NAMALWA (cell line): ENCODE results near the gene GSTT2B.
A peak's percentile ranks its signal among the peaks of the same experiment; 100 is the strongest.
"Not testable (repeated sequence)": the region's sequence is repeated elsewhere in the genome, so short reads cannot be mapped to it uniquely, and the experiment has no call there.

Source experiments
- DNase-seq: peaks from one replicate; pipeline ENCODE4 v3.0.0-alpha.2; 2015; ENCODE audit warnings: low spot score

The GSTT2B gene

DNA sequence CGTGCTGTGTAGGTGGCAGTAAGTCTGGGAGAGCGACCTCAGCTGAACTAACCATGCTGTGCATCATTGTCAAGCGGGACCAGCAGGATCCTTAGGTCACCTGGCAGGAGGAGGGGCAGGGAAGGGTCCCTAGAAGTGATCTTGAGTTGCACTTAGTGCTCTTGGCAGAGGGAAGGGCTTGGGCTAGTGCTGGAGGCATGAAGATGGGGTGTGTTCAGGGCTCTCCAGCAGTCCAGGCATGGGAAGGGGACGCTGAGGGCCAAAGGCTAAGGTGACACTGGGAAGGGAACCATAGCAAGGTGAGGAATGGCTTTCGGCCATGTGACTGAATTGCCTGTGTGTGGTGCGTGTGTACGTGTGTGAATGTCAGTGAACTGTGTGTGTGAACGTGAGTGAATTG lies 25.1 kb upstream of the GSTT2B start:
- not testable (repeated sequence) for DNase-seq

GRCh38 chr22:23984430-23984829 lies 23.4 kb upstream of the GSTT2B start:
- DNase-seq: peak; percentile 50

GRCh38 chr22:23980567-23980966 lies 19.6 kb upstream of the GSTT2B start:
- not testable (repeated sequence) for DNase-seq

DNA sequence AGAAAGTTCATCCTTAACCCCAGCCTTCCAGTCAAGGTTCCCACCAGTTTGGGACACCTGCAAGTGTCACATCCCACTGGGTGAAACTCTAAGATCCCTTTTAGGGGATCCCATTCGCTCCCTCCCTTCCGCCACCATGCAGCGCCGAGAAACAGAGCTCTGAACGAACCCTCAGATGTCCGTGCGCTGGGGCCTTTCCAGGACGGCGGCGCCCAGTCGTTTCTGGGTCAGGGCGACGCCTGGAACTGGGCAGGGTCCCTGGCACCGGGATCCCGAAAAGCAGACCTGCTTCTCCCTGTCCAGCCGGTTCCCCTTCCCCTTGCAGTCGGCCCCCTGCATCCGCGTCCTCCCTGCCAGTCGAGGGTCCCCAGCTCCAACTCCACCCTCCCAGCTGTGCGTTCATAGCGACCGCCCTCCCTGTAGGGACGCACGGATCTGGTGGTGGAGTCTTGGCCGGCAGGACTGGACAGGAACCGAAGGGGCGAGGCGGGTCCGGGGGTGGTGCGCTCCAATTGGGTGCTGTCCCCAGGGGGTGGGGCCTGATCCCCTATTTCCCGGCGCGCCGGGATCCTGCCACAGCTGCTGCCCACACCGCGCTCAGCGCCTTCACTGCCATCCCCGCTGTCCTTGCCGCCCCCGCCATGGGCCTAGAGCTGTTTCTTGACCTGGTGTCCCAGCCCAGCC lies 18.7 kb upstream of the GSTT2B start, which contains the start of gene GSTT2:
Gene GSTT2 (plus strand): TSS at position 578 of the 684 bp plus-strand sequence.
- not testable (repeated sequence) for DNase-seq

DNA sequence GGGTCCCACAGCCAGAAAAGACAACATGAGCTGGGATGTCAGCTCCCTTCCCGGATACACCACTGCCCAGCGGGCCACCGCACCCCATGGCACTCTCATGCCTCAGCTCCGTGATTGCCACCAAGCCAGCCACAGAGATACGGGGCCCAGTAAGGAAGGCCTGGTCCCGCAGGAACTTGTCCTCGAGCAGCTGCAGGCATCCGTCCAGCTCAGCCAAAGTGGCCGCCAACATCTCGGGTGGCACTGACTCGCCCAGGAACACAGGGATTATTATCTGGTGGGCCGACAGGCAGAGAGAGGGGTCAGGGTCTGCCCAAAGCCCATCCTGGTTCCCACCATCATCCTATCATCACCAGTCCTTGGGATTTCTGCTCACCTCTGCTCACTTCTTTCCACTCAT lies 16.3 kb upstream of the GSTT2B start:
- not testable (repeated sequence) for DNase-seq

DNA sequence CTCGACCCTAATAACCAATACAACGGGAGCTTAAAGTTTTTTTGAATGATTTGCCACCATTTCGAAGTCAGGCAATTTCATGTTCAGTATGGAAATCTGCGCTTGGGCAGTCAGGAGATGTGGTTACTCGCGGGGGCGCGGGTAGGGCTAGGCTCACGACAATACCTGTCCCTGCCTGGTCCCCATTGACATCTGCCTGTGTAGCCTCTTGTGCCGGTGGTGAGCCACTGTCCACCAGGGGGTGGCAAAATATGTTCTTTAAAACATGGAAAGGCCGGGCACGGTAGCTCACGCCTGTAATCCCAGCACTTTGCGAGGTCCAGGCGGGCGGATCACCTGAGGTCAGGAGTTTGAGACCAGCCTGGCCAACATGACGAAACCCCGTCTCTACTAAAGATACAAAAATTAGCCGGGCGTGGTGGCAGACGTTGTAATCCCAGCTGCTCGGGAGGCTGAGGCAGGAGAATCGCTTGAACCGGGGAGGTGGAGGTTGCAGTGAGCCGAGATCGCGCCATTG lies 13.9 kb upstream of the GSTT2B start:
- DNase-seq: not testable (repeated sequence)

DNA sequence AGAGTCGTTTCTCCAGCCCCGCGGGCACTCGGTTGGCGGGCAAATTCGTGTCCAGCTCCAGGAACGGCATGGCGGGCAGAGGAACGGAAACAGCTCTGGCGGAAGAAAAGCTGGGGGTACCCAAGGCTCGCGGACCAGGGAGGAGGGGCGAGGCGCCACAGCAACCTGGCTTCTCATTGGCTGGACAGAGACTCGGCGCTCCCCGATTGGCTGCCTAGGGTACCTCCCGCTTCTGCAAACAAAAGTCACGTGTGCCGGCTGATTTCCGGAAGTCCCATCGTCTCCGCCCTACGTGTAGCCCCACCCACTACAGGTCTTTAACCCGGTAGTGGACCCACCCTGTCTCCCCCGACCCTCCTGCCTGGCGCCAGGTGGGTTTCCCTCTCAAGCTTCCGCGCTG lies 13.3 kb upstream of the GSTT2B start, which contains the start of gene DDT:
Gene DDT (minus strand): TSS at position 97 of the 400 bp plus-strand sequence. CDS start 27 bp downstream, at position 70.
- DNase-seq: not testable (repeated sequence)

GRCh38 chr22:23971927-23972326 lies 10.9 kb upstream of the GSTT2B start:
- not testable (repeated sequence) for DNase-seq

DNA sequence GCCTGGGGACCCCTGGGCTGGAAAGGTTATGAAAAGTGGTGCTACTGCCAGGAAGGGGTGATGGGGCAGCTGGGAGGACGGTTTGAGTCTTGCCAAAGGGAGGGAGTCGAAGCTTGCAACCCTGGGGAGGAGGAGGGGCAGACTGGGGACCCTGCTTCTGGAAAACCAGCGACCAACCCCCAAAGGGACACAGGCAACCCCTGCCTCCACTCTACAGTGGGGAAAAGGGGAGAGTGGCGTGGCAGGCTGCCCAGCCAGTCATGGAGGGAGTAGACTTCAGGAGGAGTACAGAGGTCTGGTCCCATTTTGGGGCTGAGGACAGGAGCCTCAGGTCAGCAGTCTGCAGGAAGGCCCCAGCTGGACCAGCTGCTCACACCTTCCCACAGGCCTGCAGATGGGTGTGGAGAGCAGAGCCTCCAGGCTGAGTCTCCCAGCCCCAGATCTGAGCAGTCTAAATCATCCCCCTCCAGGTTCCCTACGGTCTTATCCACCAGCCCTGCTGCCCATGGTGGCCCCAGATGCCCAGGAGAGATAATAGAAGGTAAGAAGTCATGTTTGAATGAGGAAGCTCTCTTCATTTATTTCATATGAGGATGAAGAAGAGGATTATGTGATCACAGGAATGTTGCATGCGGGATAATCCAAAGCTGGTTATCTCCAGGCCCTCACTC lies 10.0 kb upstream of the GSTT2B start:
- DNase-seq: no peak

GRCh38 chr22:23970201-23970641 lies 9.2 kb upstream of the GSTT2B start:
- DNase-seq: peak; percentile 10

GRCh38 chr22:23969071-23969470 lies 8.1 kb upstream of the GSTT2B start:
- DNase-seq: no peak

DNA sequence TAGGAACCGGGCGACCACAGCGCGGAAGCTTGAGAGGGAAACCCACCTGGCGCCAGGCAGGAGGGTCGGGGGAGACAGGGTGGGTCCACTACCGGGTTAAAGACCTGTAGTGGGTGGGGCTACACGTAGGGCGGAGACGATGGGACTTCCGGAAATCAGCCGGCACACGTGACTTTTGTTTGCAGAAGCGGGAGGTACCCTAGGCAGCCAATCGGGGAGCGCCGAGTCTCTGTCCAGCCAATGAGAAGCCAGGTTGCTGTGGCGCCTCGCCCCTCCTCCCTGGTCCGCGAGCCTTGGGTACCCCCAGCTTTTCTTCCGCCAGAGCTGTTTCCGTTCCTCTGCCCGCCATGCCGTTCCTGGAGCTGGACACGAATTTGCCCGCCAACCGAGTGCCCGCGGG lies 5.6 kb upstream of the GSTT2B start, which contains the start of gene DDTL:
Gene DDTL (plus strand): TSS at position 321 of the 400 bp plus-strand sequence. CDS start 27 bp downstream, at position 348.
- DNase-seq: not testable (repeated sequence)

- DNase-seq: not testable (repeated sequence)
Measured at GRCh38 chr22:23966094-23966493, 5.1 kb upstream of the GSTT2B start.

- peak; percentile 90 for DNase-seq
Measured at GRCh38 chr22:23956301-23956900, 4.6 kb downstream of the GSTT2B start.

- not testable (repeated sequence) for DNase-seq
Measured at GRCh38 chr22:23955886-23956285, 5.1 kb downstream of the GSTT2B start.

GRCh38 chr22:23954991-23955305 lies 6.0 kb downstream of the GSTT2B start:
- DNase-seq: not testable (repeated sequence)

DNA sequence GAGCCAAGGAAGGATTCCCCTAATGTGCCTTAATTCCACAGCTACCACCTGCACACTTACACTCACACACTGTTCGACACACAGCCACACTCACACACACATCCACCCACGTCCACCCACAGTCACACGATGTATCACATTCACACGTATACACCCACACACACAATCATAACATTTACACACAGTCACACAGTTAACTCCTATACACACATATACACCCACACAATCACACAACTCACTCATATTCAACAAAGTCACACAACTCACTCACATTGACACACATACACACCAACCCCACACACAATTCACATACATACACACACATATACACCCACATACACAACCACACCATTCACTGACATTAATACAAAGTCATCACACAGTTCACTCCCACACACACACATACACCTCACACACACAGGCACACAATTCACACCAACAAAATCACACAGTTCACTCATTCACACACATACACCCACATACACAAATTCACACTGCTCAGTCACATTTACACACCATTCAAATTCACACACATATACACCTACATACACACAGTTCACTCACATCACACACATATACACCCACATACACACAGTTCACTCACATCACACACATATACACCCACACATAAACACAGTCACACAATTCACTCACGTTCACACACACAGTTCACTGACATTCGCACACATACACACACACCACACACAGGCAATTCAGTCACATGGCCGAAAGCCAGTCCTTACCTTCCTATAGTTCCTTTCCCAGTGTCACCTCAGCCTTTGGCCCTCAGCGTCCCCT lies 6.6 kb downstream of the GSTT2B start:
- DNase-seq: not testable (repeated sequence)

- DNase-seq: not testable (repeated sequence)
Measured at GRCh38 chr22:23953485-23953884, 7.5 kb downstream of the GSTT2B start.

DNA sequence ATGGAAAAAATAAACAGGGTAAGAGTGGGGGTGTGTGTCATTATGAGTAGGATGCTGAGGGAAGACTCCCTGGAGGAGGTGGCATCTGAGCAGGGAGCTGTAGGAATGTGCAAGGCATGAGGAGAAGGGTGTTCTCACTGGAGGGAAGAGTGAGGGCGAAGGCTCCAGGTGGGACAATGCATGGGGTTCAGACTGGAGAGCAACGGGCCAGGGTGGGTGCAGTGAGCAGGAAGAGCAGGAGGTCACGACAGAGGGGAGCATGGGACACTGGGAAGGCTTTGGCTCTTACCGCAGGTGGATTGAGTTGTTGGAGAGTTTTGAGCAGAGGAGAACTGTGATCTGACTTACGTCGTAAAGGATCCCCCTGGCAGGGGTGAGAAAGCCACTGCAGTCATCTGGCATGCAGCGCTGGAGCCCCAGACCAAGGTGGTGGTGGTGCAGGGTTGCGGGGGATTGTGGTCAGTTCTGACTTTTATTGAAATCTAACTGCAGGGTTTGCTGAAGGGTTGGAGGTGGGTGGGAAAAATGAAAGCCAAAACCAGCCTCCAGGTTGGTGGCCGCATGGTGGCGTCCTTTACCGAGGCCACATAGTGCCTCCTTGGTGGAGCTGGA lies 8.1 kb downstream of the GSTT2B start:
- not testable (repeated sequence) for DNase-seq

DNA sequence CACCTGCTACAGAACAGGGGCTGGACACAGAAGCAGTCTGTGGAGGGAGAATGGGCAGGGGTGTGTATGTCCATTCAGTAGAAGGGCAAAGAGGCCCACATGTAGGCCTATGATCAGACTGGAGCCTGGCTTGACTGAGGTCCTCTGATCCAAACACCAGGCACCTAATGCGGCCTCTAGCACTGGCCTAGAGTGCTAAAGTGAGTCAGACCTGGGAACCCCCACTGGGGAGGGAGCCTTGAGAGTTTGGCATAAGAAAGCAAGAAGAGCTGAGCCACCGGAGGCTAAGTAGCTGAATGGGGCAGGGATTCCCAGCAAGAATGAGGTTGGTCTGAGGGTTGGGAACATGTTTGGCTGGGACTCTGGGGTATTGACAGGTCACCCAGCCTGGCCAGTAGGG lies 9.6 kb downstream of the GSTT2B start:
- not testable (repeated sequence) for DNase-seq

DNA sequence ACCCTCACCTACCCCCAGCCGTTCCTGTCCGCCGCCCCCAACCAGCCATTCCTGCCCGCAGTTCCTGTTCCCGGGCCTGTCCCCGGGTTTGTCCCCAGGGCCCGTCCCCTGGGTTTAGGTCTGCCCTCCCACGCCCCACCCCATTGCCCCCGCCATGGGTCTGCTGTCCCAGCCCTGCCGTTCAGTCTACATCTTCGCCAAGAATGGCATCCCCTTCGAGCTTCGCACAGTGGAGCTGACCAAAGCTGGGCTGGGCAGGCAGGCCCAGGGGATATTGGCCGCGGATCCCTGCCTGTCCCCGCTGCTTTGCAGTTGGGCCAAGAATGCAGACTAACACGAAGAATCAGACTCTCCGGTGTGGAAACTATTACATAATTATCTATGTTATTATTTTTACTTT lies 11.2 kb downstream of the GSTT2B start:
- not testable (repeated sequence) for DNase-seq
